NCI-H187 treated with DMSO at 0.1 percent for 48 hours (cell line): ENCODE data around the gene TOR1AIP2.
"Not testable (repeated sequence)": the region's sequence is repeated elsewhere in the genome, so short reads cannot be mapped to it uniquely, and the experiment has no call there.

Experiments used
- DNase-seq: peaks from one replicate; lab custom pipeline; 2025; lab: John Stamatoyannopoulos, UW

The TOR1AIP2 gene

GRCh38 chr1:179807691-179808485 lies 69.7 kb downstream of the TOR1AIP2 start:
- DNase-seq, result no peak

- DNase-seq, result no peak
These were observed 70.3 kb downstream of the TOR1AIP2 start for GRCh38 chr1:179807291-179807690.

GRCh38 chr1:179806333-179806732 lies 71.3 kb downstream of the TOR1AIP2 start:
- DNase-seq, result no peak

- DNase-seq, result no peak
These were observed 72.1 kb downstream of the TOR1AIP2 start for GRCh38 chr1:179805291-179806195.

- not testable (repeated sequence) for DNase-seq
These were observed 73.2 kb downstream of the TOR1AIP2 start for GRCh38 chr1:179804417-179804816.

GRCh38 chr1:179803918-179804317 lies 73.7 kb downstream of the TOR1AIP2 start:
- DNase-seq, result no peak

GRCh38 chr1:179803104-179803503 lies 74.5 kb downstream of the TOR1AIP2 start:
- DNase-seq, result no peak

GRCh38 chr1:179800481-179800880 lies 77.1 kb downstream of the TOR1AIP2 start:
- no peak for DNase-seq

- no peak for DNase-seq
These were observed 78.6 kb downstream of the TOR1AIP2 start for GRCh38 chr1:179798864-179799516.

GRCh38 chr1:179798213-179798863 lies 79.3 kb downstream of the TOR1AIP2 start:
- no peak for DNase-seq

GRCh38 chr1:179794669-179795068 lies 82.9 kb downstream of the TOR1AIP2 start:
- no peak for DNase-seq

- DNase-seq, result no peak
These were observed 83.5 kb downstream of the TOR1AIP2 start for GRCh38 chr1:179794146-179794545.

- DNase-seq, result no peak
These were observed 84.3 kb downstream of the TOR1AIP2 start for GRCh38 chr1:179793281-179793680.
